GM12878 (cell line): ENCODE measurements around the gene VANGL2. TPM values are rescaled to one million over a fixed set of nuclear protein-coding genes. Genes with fewer than 3 reads are reported as not detected.

ENCODE experiments used
- ATAC-seq: fragments of 200-7000 bp; cut with Tn5 transposase; 3 replicates; pipeline ENCODE4 v1.9.1; 2020; ENCODE audit warnings: mild to moderate bottlenecking, moderate library complexity
- BruUV-seq: library from RNA; stranded (reverse); fragments of 400-500 nt; replicated peaks from 2 replicates; lab custom pipeline; 2021; lab: Mats Ljungman, UMichigan
- CTCF ChIA-PET: fragments of 300-600 bp; sonication (Branson Sonifier 250); formaldehyde crosslinking; extraction: SDS; loops from one replicate; lab custom pipeline; 2021; ENCODE audit warnings: inconsistent platforms; lab: Yijun Ruan, JAX
- POLR2A ChIA-PET: fragments of 350-600 bp; formaldehyde crosslinking; extraction: SDS; loops from one replicate; lab custom pipeline; 2021; ENCODE audit warnings: inconsistent platforms; lab: Charles Lee
- RAD21 ChIA-PET: fragments of 300-600 bp; sonication (Branson Sonifier 250); formaldehyde crosslinking; loops from one replicate; lab custom pipeline; 2023; ENCODE audit warnings: antibody characterized with exemption; ENCODE audit not compliant: unreplicated experiment; lab: Charles Lee
- SMC1A ChIA-PET: fragments of 300-600 bp; sonication (Branson Sonifier 250); formaldehyde crosslinking; loops from one replicate; lab custom pipeline; 2023; ENCODE audit not compliant: unreplicated experiment, uncharacterized antibody; lab: Charles Lee
- DNase-seq: peaks from one replicate; pipeline ENCODE4 v3.0.0-alpha.2; 2011; ENCODE audit warnings: low read depth, low spot score
- FAIRE-seq: peaks from 3 replicates; lab custom pipeline; 2011; peaks lifted over from hg19 to GRCh38; lab: Jason Lieb, UNC
- H2AFZ ChIP-seq: 2 replicates; pipeline ENCODE4 v1.6.0; 2011; ENCODE audit warnings: low read depth, low read length, control low read depth; ENCODE audit not compliant: control insufficient read depth
- H3K27ac ChIP-seq: 2 replicates; pipeline ENCODE4 v1.5.1; 2011; ENCODE audit warnings: control low read depth; ENCODE audit not compliant: control insufficient read depth, insufficient read depth
- H3K27me3 ChIP-seq, 2 experiments: replicated peaks in 1 of 2; 2 replicates each; pipeline versions ENCODE4 v1.6.0 to v1.6.1; 2011; ENCODE audit warnings: low read length in 1 of 2; ENCODE audit not compliant: control insufficient read depth in 2 of 2, insufficient read depth in 2 of 2
- H3K36me3 ChIP-seq, 2 experiments: 2 replicates each; pipeline ENCODE4 v1.5.1; 2011; ENCODE audit warnings: low read length in 1 of 2; ENCODE audit not compliant: control insufficient read depth in 2 of 2, insufficient read depth in 2 of 2
- H3K4me1 ChIP-seq: 2 replicates; pipeline ENCODE4 v1.6.1; 2011; ENCODE audit warnings: mild to moderate bottlenecking, low read length, moderate library complexity, mixed read lengths; ENCODE audit not compliant: control insufficient read depth, insufficient read depth
- H3K4me2 ChIP-seq: 2 replicates; pipeline ENCODE4 v1.6.0; 2011; ENCODE audit warnings: control low read depth; ENCODE audit not compliant: control insufficient read depth, insufficient read depth
- H3K4me3 ChIP-seq: fragments of 200-600 bp; sonication (generic); 2 replicates; pipeline ENCODE4 v1.5.1; 2016
- H3K79me2 ChIP-seq: 2 replicates; pipeline ENCODE4 v1.6.0; 2011; ENCODE audit warnings: low read length; ENCODE audit not compliant: control insufficient read depth, insufficient read depth
- H3K9ac ChIP-seq: 2 replicates; pipeline ENCODE4 v1.8.0; 2011; ENCODE audit warnings: low read length, control low read depth, mixed read lengths; ENCODE audit not compliant: control insufficient read depth, insufficient read depth
- H3K9me3 ChIP-seq: replicated peaks from 3 replicates; pipeline ENCODE4 v1.5.1; 2011; ENCODE audit warnings: mild to moderate bottlenecking, low read length; ENCODE audit not compliant: control insufficient read depth, insufficient read depth
- H4K20me1 ChIP-seq: 2 replicates; pipeline ENCODE4 v1.6.0; 2011; ENCODE audit not compliant: control insufficient read depth, insufficient read depth
- BHLHE40 ChIP-seq, 2 experiments: fragments of 450-650 bp in 1 of 2; IDR thresholded peaks; 2 replicates each; pipeline ENCODE4 v1.6.1; 2011 to 2017; ENCODE audit warnings: low read depth in 2 of 2, borderline replicate concordance in 1 of 2, improper control_type of control experiment in 1 of 2, low read length in 1 of 2, mild to moderate bottlenecking in 1 of 2
- EGR1 ChIP-seq, 2 experiments: IDR thresholded peaks; 1 replicate in 1 of 2; 2 replicates in 1 of 2; pipeline ENCODE4 v1.6.1; 2011 to 2012; ENCODE audit warnings: low read depth in 2 of 2, low read length in 2 of 2, borderline replicate concordance in 1 of 2, mild to moderate bottlenecking in 1 of 2, moderate library complexity in 1 of 2
- FOS ChIP-seq: IDR thresholded peaks from 3 replicates; pipeline ENCODE4 v1.6.1; 2011; ENCODE audit warnings: borderline replicate concordance; ENCODE audit not compliant: insufficient read length; ENCODE audit errors: extremely low read depth
- GABPA ChIP-seq: IDR thresholded peaks from 2 replicates; pipeline ENCODE4 v1.6.1; 2014; ENCODE audit warnings: antibody characterized with exemption, low read depth, mild to moderate bottlenecking, inconsistent platforms
- JUNB ChIP-seq: IDR thresholded peaks from 2 replicates; pipeline ENCODE4 v1.6.1; 2016; ENCODE audit warnings: antibody characterized with exemption, mild to moderate bottlenecking
- PAX8 ChIP-seq: fragments of 450-650 bp; IDR thresholded peaks from 2 replicates; pipeline ENCODE4 v1.6.1; 2017; ENCODE audit warnings: mild to moderate bottlenecking, moderate library complexity
- POLR2AphosphoS2 ChIP-seq: IDR thresholded peaks from 2 replicates; pipeline ENCODE4 v1.6.1; 2011; ENCODE audit warnings: low read depth, mild to moderate bottlenecking, low read length, improper control_type of control experiment, moderate library complexity
- SREBF1 ChIP-seq: IDR thresholded peaks from 2 replicates; pipeline ENCODE4 v1.6.1; 2012; ENCODE audit warnings: mild to moderate bottlenecking, low read length
- WGBS: methylation state at CpG from one replicate; pipeline ENCODE4 v1.1.6; 2016; ENCODE audit warnings: low lambda C conversion rate; ENCODE audit not compliant: insufficient replicate concordance, insufficient coverage; ENCODE audit errors: missing lambda C conversion rate; 5-methylcytosine and 5-hydroxymethylcytosine counted together
- in situ Hi-C: fragments of 300-500 bp; cut with MboI; formaldehyde crosslinking; loops from 9 replicates; pipeline ENCODE4 v1.14.3; 2018; ENCODE audit warnings: mixed read lengths
- intact Hi-C: fragments of 100-400 bp; cut with micrococcal nuclease; formaldehyde crosslinking; loops from one replicate; pipeline ENCODE4 v1.14.2; 2022; ENCODE audit not compliant: unreplicated experiment
- polyA plus RNA-seq, 11 experiments: library from polyadenylated mRNA; depleted of rRNA in 4 of 11; unstranded in 6 of 11; stranded (reverse) in 5 of 11; fragments of >200 nt; fragmentation: Nextera tagmentation in 4 of 11; fragmentation: Illumina TruSeq in 1 of 11; extraction: Ambion mirVana in 4 of 11; extraction: Trizol in 1 of 11; gene quantifications; 1 replicate in 1 of 11; 2 replicates in 10 of 11; pipeline versions ENCODE4 v1.2.1 to v1.2.3, GENCODE V29; 2011 to 2016; ENCODE audit warnings: inconsistent platforms in 2 of 11, missing spikeins in 2 of 11, low read depth in 1 of 11
- total RNA-seq, 4 experiments: library from RNA; depleted of rRNA in 3 of 4; stranded (reverse); fragments of >200 nt in 3 of 4; fragmentation: Illumina TruSeq in 1 of 4; extraction: Trizol in 1 of 4; gene quantifications; 2 replicates each; pipeline versions ENCODE4 v1.2.1 to v1.2.3, GENCODE V29; 2013 to 2021
- TF ChIP-seq, protein P1 (sequence below): fragments of 450-650 bp; IDR thresholded peaks from 2 replicates; pipeline ENCODE4 v1.6.1; 2017; ENCODE audit warnings: mild to moderate bottlenecking, low read depth, inconsistent platforms; ENCODE audit not compliant: poor library complexity, severe bottlenecking
- TF ChIP-seq, protein P2 (sequence below): fragments of 450-650 bp; formaldehyde crosslinking; IDR thresholded peaks from 2 replicates; pipeline ENCODE4 v1.4.0; 2022; ENCODE audit warnings: mild to moderate bottlenecking, moderate library complexity

VANGL2 gene
- total and polyA plus RNA-seq, 10 of the 15 experiments (the other 5 are each of a cell fraction or from before 2014, with no cell fraction given): 0.10 to 5.0 (median 0.27) TPM

DNA sequence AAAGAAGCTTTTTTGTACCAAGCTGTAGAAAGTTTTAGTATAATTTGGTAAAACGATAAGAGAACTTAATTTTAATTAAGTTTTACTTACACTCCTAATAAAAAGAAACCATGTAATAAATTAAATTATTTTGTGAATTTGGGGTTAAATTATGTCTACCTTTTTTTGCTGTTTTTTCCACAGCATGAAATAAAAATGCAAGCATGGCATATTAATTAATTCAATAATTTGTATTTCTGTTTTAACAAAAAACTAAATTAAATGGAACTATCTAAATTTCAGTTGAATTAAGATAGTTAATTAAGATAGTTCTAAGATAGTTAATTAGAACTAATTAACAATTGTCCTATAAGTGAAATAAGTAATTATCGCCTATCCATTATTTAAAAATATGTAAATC is 39.4 kb downstream of the VANGL2 start:
- H3K4me2 ChIP-seq: no peak overlapping the region
- H2AFZ ChIP-seq: no peak overlapping the region
- no peak for FAIRE-seq
- DNase-seq: no peak
- in situ Hi-C loops (no loop called here), intact Hi-C loops (no loop called here)
- 50% methylated on average over 2 of the region's 2 CpGs for WGBS
- no peaks in the 10 kb centered on the region for H3K36me3 ChIP-seq
- no peaks in the 10 kb centered on the region for H3K27me3 ChIP-seq
- ChIA-PET POLR2A (interaction anchor here (0.8 to 1.7 kb wide), 5 partner anchors 11 to 78 kb away, joined by 3 to 14 read pairs (median 7); no protein-coding TSS in a partner anchor), CTCF (interaction anchor here (0.6 to 1.5 kb wide), 3 partner anchors 10 to 167 kb away, joined by 3 read pairs; no protein-coding TSS in a partner anchor), RAD21 (interaction anchor here (0.7 to 2.2 kb wide), 4 partner anchors 12 to 167 kb away, joined by 3 to 6 read pairs (median 4); no protein-coding TSS in a partner anchor), SMC1A (interaction anchor here (0.7 to 2.3 kb wide), 10 partner anchors 10 to 138 kb away, joined by 3 to 8 read pairs (median 5); no protein-coding TSS in a partner anchor)
- BruUV-seq: no TSS peak
- H3K79me2 ChIP-seq: no peaks in the 10 kb centered on the region
- H4K20me1 ChIP-seq: no peaks in the 10 kb centered on the region
- H3K9ac ChIP-seq: no peak overlapping the region
- H3K4me1 ChIP-seq: peaks cover 26% of the 10 kb centered on the region
- H3K9me3 ChIP-seq: peaks cover 3% of the 10 kb centered on the region; the same call in 2 of the 3 replicates
- no peak overlapping the region for H3K27ac ChIP-seq
- ATAC-seq: no peak
- no peak overlapping the region for H3K4me3 ChIP-seq
- no peak for TF ChIP-seq GABPA
- no peak for TF ChIP-seq JUNB
- TF ChIP-seq BHLHE40 (IDR thresholded peaks at IDR 0.05; ENCODE audit: borderline replicate concordance in 1 of 2, low read depth in 2 of 2, low read length in 1 of 2): no peak
- TF ChIP-seq, protein P1, sequence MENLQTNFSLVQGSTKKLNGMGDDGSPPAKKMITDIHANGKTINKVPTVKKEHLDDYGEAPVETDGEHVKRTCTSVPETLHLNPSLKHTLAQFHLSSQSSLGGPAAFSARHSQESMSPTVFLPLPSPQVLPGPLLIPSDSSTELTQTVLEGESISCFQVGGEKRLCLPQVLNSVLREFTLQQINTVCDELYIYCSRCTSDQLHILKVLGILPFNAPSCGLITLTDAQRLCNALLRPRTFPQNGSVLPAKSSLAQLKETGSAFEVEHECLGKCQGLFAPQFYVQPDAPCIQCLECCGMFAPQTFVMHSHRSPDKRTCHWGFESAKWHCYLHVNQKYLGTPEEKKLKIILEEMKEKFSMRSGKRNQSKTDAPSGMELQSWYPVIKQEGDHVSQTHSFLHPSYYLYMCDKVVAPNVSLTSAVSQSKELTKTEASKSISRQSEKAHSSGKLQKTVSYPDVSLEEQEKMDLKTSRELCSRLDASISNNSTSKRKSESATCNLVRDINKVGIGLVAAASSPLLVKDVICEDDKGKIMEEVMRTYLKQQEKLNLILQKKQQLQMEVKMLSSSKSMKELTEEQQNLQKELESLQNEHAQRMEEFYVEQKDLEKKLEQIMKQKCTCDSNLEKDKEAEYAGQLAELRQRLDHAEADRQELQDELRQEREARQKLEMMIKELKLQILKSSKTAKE: no peak
- no peak for TF ChIP-seq EGR1 (IDR thresholded peaks at IDR 0.05; ENCODE audit: borderline replicate concordance in 1 of 2, low read depth in 2 of 2, low read length in 2 of 2)
- TF ChIP-seq FOS: no peak
- TF ChIP-seq, protein P2, sequence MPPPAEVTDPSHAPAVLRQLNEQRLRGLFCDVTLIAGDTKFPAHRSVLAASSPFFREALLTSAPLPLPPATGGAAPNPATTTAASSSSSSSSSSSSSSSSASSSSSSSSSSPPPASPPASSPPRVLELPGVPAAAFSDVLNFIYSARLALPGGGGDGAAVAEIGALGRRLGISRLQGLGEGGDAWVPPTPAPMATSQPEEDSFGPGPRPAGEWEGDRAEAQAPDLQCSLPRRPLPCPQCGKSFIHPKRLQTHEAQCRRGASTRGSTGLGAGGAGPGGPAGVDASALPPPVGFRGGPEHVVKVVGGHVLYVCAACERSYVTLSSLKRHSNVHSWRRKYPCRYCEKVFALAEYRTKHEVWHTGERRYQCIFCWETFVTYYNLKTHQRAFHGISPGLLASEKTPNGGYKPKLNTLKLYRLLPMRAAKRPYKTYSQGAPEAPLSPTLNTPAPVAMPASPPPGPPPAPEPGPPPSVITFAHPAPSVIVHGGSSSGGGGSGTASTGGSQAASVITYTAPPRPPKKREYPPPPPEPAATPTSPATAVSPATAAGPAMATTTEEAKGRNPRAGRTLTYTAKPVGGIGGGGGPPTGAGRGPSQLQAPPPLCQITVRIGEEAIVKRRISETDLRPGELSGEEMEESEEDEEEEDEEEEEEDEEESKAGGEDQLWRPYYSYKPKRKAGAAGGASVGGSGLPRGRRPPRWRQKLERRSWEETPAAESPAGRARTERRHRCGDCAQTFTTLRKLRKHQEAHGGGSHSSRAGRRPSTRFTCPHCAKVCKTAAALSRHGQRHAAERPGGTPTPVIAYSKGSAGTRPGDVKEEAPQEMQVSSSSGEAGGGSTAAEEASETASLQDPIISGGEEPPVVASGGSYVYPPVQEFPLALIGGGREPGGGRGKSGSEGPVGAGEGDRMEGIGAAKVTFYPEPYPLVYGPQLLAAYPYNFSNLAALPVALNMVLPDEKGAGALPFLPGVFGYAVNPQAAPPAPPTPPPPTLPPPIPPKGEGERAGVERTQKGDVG: no peak
- TF ChIP-seq PAX8: no peak
- no peak for TF ChIP-seq POLR2AphosphoS2
- TF ChIP-seq SREBF1: no peak
